Measurements from ENCODE around the gene EMILIN2.
A peak's percentile ranks its signal among the peaks of the same experiment; 100 is the strongest.
"Not testable (repeated sequence)": the region's sequence is repeated elsewhere in the genome, so short reads cannot be mapped to it uniquely, and the experiment has no call there.

EMILIN2 gene

DNA sequence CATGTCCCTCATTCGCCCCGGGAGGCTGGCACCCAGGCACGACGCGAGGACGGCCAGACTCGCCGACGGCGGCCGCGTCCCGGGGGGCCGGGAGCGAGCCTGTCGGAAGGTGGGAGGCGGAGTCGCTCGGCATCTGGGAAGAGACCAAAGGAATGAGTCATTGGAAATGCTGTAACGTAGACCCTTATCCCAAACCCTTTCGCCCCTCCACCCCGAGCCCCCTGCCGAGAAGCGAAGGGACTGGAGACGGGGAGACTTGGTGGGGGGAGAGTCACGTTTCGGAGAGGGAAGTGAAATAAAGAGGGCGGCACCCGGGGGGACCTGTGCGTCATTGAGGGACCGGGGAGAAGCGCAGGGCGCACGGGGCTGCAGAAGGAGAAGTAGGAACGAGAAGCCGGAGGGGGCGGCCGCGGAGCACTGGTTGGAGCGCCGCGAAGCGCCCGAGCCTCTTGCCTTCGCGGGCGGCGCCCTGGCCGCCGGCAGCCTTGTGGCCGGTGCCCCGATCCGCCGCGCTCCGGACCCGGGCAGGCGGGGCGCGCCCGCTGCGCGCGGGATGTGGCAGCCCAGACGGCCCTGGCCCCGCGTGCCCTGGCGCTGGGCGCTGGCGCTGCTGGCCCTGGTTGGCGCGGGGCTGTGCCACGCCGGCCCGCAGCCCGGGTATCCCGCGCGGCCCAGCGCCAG, at the start of gene EMILIN2:
Gene EMILIN2 (plus strand): TSS at position 371 of the 681 bp plus-strand sequence. CDS start 183 bp downstream, at position 554.
- peak in 1 of 2 donors; percentile 5 for DNase-seq (ENCODE audit: low read depth in 2 of 2, low spot score in 1 of 2)

DNA sequence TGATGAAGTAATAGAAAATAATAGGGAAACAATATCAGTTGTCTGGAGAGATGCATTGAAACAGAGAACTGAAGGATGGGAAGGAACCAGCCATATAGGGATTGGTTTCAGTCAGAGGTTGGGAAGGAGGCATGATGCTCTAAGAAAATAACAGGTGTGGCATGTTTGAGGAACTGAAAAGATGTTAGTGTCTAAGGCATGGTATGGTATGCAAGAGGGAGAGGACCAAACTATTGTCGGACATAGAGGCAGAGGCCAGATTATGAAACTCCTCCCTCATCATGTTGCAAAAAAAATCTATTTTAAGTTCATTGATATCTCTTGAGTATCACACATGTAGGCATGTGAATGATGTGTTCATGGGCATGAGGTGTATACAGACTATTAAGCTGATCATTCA, 48.9 kb upstream of the EMILIN2 start:
- no peak for DNase-seq (ENCODE audit: low read depth in 2 of 2, low spot score in 1 of 2)

DNA sequence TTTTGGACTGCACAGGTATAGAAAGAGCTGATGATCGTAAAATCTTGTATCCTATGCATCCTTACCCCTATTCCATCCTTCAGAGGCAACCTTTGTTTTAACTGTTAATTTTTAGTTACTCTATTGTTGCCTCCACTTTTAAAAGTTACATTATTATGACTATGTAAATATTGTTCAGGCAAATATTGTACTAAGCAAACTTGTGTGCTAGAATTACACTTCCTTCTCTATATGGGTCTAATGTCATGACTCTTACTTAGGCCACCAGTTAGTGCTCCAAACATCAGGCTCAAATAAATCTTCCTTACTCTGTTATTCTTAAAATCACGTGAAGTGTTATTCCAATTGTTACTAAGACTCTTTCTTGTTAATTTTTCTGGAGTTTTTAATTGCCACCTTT, 47.4 kb upstream of the EMILIN2 start:
- no peak for DNase-seq (ENCODE audit: low read depth in 2 of 2, low spot score in 1 of 2)

DNA sequence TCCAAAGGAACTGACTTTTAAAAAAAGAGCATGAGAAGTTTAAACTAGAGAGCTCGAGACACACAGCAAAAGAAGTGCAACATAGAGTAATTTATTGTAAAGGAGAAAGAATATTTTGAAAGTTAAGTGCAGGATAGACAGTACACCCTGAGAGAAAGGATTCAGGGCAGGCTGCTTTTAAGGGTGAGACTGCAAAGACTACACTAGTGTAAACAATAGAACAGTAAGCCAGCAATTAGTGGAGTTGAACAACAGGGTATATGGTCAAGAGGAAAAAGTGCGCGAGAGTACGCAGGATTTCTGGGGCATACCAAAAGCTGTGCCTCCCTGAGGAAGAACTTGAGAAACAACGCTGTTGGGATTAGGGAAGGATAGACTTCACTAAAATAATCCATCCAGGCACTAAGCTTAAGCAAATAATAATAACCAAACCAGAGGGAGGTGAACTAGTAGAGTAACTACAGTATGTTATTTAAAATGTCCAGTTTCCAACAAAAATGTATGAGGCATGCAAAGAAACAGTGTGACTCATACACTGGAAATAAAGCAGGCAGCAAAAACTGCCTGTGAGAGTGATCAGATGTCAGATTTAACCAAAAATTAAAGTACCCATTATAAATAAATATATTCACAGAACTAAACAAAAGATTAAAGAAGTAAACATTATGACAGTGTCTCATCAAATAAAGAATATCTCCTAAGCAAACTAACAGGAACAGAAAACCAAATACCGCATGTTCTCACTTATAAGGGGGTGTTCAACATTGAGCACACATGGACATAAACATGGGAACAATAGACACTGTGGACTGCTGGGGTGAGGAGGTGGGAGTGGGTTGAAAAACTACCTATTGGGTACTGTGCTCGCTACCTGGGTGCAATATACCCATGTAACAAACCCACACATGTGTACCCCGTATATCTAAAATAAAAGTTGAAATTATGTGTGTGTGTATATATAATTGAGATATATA, 40.5 kb upstream of the EMILIN2 start:
- no peak for DNase-seq (ENCODE audit: low read depth in 2 of 2, low spot score in 1 of 2)

DNA sequence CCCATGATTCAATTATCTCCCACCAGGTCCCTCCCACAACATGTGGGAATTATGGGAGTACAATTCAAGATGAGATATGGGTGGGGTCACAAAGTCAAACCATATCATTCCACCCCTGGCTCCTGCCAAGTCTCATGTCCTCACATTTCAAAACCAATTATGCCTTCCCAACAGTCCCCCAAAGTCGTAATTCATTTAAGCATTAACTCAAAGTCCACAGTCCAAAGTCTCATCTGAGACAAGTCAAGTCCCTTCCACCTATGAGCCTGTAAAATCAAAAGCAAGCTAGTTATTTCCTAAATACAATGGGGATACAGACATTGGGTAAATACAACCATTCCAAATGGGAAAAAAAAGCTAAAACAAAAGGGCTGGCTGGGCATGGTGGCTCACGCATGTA, 38.2 kb upstream of the EMILIN2 start:
- DNase-seq (ENCODE audit: low read depth in 2 of 2, low spot score in 1 of 2), result not testable (repeated sequence)

DNA sequence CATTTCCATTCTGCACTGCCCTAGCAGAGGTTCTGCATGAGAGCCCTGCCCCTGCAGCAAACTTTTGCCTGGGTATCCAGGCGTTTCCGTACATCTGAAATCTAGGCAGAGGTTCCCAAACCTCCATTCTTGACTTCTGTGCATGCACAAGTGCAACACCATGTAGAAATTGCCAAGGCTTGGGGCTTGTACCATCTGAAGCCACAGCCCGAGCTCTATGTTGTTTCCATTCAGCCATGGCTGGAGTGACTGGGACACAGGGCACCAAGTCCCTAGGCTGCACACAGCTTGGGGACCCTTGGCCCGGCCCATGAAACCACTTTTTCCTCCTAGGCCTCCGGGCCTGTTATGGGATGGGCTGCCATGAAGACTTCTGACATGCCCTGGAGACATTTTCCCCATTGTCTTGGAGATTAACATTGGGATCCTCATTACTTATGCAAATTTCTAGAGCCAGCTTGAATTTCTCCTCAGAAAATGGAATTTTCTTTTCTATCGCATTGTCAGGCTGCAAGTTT, 37.1 kb upstream of the EMILIN2 start:
- not testable (repeated sequence) for DNase-seq (ENCODE audit: low read depth in 2 of 2, low spot score in 1 of 2)

DNA sequence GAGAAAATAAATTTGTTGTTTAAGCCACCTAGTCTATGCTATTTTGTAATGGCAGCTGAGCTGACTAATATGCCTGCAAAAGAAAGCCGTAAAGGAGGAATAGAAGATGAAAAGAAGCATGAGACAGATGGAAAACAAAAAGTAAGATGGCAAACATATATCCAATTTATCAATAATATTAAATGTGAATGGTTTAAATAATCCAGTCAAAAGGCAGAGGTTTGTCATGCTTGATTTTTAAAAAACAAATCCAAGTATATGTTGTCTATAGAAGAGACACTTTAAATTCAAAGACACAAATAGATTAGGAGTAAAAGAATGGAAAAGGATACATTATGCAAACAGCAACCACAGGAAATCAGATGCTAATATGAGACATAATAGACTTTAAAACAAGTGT, 35.4 kb upstream of the EMILIN2 start:
- no peak for DNase-seq (ENCODE audit: low read depth in 2 of 2, low spot score in 1 of 2)

DNA sequence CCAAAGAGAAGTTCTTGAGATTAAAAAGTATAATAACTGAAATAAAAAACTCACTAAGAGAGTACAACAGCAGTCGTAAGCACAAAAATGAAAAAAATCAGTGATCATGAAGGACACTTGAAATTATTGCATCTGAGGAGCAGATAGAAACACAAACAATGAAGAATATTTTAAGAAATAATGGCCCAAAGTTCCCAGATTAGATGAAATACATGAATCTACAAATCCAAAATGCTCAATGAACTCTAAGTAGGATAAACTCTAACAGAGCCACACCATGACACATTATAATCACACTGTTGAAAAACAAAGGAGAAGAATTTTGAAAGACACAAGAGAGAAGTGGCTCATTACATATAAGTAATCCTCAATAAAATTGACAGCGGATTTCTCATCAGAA, 31.9 kb upstream of the EMILIN2 start:
- no peak for DNase-seq (ENCODE audit: low read depth in 2 of 2, low spot score in 1 of 2)

DNA sequence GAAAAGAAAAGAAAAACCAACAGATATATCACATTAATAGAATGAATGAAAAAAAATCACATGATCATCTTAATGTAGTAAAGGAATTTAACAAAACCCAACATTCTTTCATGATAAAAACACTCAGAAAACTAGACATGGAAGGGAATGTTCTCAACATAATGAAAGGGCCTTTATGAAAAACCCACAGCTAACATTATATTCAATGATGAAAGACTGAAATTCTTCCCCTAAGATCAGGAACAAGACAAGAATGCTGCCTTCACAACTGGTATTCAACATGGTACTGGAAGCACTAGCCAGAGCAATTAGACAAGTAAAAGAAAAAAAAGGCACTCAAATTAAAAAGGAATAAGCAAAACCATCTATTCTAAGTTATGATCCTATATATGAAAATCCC, 28.5 kb upstream of the EMILIN2 start:
- DNase-seq (ENCODE audit: low read depth in 2 of 2, low spot score in 1 of 2), result no peak

DNA sequence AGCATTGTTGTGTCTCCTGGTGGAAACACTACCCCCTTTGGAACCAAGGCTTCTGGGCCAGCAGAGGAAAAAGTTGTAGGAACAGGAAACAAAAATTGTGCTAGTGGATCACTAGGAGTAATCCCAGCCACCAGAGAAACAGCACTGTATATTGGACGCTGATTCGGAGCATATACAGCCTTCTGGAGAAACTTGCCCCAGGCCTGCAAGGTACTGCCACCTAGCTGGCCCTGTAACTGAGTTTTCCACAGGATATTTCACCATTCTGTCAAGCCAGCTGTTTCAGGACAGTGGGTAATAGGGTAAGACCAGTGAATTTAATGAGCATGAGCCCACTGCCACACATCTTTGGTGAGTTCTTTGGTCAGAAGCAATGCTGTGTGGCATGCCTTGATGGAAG, 25.1 kb upstream of the EMILIN2 start:
- DNase-seq (ENCODE audit: low read depth in 2 of 2, low spot score in 1 of 2), result no peak

DNA sequence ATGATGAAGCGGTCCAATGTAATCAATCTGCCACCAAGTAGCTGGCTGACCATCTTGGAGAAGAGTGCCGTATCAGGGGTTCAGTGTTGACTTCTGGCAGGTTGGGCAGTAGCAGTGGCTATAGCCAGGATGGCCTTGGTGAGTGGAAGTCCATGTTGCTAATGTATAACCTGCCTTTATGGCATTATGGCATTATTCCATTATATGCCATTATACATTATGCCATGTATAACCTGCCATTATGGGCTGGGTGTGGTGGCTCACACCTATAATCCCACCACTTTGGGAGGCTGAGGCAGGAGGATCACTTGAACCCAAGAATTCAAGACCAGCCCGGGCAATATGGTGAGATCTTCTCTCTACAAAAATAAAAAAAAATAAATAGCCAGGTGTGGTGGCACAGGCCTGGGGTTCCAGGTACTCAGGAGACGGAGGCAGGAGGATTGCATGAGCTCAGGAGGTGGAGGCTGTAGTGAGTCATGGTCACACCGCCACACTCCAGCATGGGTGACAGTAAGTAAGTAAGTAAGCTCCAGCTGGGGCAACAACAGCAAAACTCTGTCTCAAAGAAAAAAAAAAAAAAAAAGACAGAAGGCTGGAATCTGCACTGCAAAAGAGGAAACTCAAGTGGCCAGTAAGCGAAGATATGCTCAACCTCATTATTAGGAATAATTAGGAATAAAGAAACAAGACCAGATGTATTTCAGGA, 24.4 kb upstream of the EMILIN2 start:
- DNase-seq (ENCODE audit: low read depth in 2 of 2, low spot score in 1 of 2), result no peak

DNA sequence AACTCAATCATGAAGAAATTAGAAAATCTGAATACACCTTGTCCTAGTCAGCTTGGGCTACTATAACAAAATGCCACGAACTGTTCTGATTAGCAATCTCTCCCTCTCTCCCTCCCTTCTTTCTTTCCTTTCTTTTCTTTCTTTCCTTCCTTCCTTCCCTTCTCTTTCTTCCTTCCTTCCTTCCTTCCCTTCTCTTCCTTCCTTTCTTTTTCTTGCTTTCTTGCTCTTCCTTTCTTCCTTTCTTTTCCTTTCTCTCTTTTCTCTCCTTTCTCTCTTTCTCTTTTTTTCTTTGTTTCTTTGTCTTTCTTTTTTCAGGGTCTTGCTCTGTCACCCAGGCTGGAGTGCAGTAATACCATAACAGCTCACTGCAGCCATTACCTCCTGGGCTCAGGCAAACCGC, 23.6 kb upstream of the EMILIN2 start:
- no peak for DNase-seq (ENCODE audit: low read depth in 2 of 2, low spot score in 1 of 2)

DNA sequence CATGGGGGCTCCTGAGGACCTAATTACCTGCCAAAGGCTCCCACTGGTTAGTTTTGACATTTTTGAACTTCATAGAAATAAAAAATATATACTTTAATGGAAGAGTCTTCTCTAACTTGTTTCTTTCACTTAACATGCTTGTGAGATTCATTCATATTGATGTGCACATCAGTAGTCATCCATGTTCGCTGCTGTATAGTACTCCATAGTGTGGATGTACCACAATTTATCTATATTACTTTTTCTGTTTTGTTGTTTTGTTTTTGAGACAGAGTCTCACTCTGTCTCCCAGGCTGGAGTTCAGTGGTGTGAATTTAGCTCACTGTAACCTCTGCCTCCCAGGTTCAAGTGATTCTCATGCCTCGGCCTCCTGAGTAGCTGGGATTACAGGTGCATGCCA, 22.8 kb upstream of the EMILIN2 start:
- DNase-seq (ENCODE audit: low read depth in 2 of 2, low spot score in 1 of 2), result no peak

DNA sequence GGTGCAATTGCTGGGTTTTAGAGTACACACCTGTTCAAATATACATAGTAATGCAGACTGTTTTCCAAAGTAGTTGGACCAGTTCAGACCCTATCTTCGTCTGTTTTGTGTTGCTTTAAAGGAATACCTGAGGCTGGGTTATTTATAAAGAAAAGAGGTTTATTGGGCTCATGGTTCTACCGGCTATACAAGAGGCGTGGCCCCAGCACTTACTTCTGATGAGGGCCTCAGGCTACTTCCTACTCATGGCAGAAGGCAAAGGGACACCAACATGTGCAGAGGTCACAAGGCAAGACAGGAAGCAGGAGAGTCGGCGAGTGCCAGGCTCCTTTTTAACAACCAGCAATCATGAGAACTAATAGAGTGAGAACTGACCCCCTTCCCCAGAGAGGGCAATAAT, 21.9 kb upstream of the EMILIN2 start:
- DNase-seq (ENCODE audit: low read depth in 2 of 2, low spot score in 1 of 2), result no peak

DNA sequence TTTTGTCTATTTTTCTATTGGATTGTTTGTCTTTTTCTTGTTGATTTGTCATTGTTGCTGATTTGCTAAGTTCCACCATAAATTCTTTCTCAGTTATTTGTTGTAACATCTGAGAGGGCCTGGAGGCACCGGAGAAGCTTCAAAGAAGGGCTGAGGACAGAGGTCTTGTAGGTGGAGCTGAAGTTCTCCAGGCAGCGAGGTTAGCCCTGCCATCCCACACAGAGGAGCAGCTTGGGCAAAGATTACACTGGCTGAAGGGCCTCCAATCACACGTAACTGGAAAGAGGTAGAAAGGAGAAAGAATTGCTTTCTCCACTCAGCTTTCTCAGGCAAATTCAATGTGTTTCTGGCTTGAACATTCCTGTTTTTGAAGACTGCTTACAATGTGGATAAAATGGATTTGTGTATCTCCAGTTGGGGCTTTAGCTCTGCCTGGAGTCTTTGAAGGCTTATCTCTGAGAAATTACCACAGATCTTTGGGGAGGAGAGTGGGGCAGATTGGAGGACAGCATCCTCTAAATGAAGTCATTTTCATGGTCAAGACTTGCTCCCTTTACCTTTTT, 21.1 kb upstream of the EMILIN2 start:
- no peak for DNase-seq (ENCODE audit: low read depth in 2 of 2, low spot score in 1 of 2)

DNA sequence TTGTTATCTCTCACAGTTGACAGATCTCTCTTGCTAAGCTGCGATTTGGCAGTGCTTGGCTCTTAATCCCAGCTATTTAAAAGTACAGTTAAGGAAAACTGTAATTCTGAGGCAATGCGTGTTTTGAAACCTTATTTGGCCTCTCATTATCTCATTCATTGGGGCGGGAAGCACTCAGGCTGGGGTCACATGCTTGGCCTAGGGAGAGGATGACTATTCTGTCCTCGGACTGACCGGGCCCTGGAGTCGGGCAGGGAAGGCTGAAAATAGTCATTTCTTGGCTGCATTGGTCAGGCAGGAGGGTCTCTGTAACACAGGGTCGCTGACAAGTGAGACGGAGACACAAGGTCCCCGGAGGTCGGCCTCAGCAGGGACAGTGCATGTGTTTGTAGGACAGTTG, 20.2 kb upstream of the EMILIN2 start:
- DNase-seq (ENCODE audit: low read depth in 2 of 2, low spot score in 1 of 2), result no peak

DNA sequence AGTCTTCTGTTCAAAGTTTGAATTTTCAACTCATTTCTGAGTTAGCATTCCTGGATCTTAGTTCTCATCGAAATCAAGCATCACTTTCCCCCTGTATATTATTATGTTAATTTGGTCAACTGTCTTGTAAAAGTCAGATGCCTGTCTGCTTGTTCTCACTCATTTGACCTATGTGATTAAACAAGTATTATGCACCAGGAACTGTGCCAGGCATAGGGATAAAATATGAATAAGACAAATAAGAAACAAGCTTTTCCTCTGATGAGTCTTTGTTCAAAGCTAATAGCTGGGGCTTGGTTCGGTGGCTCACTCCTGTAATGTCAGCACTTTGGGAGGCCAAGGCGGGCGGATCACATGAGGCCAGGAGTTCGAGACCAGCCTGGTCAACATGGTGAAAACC, 19.7 kb upstream of the EMILIN2 start:
- no peak for DNase-seq (ENCODE audit: low read depth in 2 of 2, low spot score in 1 of 2)

DNA sequence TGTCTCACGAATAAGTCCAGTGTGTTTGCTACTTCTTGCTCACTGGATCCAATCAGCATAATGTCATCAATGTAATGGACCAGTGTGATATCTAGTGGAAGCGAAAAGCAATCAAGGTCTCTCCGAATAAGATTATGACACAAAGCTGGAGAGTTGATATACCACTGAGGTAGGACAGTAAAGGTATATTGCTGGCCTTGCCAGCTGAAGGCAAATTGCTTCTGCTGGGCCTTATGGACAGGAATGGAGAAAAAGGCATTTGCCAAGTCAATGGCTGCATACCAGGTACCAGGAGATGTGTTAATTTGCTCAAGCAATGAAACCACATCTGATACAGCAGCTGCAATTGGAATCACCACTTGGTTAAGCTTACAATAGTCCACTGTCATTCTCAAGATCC, 10.7 kb upstream of the EMILIN2 start:
- DNase-seq (ENCODE audit: low read depth in 2 of 2, low spot score in 1 of 2), result not testable (repeated sequence)

DNA sequence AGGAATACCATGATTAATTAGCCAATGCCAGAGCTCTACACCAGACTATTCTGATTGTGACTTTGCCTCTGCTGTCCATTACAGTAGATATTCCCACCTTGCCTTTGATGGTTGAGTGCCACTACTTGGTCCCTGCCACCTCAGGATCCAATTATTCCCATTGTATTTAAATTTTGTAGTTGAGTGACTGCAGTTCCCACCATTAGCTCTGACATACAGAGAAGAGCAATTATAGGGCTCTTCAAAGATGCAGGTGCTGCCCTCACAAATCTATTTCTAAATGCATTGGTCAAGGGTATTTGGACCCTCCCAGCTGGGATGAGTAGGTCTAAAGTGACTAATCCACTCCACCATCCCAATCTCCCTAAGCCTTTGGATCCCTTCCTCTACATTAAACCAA, 9.5 kb upstream of the EMILIN2 start:
- not testable (repeated sequence) for DNase-seq (ENCODE audit: low read depth in 2 of 2, low spot score in 1 of 2)

DNA sequence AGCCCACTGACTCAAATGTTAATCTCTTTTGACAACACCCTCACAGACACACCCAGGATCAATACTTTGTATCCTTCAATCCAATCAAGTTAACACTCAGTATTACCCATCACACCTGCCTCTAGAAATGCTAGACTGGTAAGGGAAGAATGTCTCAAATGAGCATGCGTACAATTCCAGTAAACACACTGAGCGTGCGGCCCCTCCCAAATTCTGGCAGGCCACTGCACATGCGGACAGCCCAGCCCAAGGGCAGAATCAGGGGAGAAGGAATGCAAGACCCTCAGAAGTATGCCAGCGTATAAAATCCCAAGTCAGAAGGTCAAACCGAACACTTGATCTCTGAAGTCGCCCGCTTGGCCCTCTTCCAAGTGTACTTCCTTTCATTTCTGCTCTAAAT, 7.6 kb upstream of the EMILIN2 start:
- no peak for DNase-seq (ENCODE audit: low read depth in 2 of 2, low spot score in 1 of 2)

DNA sequence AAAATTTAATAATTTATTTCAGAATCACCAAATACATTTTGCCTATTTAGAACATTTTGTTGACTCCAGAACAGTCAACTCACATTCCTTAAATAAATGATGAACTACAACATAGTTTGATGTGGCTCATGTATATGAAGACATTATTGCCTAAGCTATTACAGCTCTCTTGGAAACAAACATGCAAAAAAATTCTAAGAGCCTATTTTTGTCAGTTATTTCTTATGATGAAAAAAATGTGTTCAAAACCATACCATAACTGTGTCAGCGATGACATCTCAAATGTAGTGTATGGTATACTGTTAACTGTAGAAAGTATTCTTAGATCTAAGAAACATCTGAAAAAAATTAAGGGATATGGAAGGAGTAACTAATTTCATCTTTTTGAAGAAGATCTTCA, 6.3 kb upstream of the EMILIN2 start:
- DNase-seq (ENCODE audit: low read depth in 2 of 2, low spot score in 1 of 2), result no peak

All from stimulated activated CD8-positive, alpha-beta memory T cell treated with anti-CD3 and anti-CD28 coated beads, Interleukin-4, amount 100 ng/mL, for 1 hour (primary cell).